Measurements from ENCODE around the gene SDR42E1.

GRCh38 chr16:82055117-82055516 is 43.8 kb upstream of the SDR42E1 start:
- TF ChIP-seq CTCF (IDR thresholded peaks at IDR 0.05) (no peak), POLR2A (IDR thresholded peaks at IDR 0.05) (no peak)

All from testis (tissue), 2 donors.